ENCODE results near the gene ITPR2. TPM values are rescaled to one million over a fixed set of nuclear protein-coding genes. Genes with fewer than 3 reads are reported as not detected.
"Not testable (repeated sequence)": the region's sequence is repeated elsewhere in the genome, so short reads cannot be mapped to it uniquely, and the experiment has no call there.

Gene ITPR2
- total RNA-seq, 1 donor = 19.2 TPM

GRCh38 chr12:26608273-26608672 lies 224.7 kb downstream of the ITPR2 start:
- DNase-seq (ENCODE audit: insufficient read length, low spot score, missing footprints) = no peak
- Histone ChIP-seq H3K27me3 (ENCODE audit: insufficient read depth, low read length) (no peaks in the 10 kb centered on the region), H4K20me1 (ENCODE audit: insufficient read depth, low read length) (no peaks in the 10 kb centered on the region), H3K9me3 (ENCODE audit: low read depth, low read length) (no peaks in the 10 kb centered on the region), H3K36me3 (ENCODE audit: insufficient read depth, low read length) (no peaks in the 10 kb centered on the region), H2AFZ (ENCODE audit: low read length) (no peak overlapping the region), H3K4me2 (ENCODE audit: insufficient read depth, low read length) (no peak overlapping the region), H3K4me1 (ENCODE audit: insufficient read depth, low read length) (no peaks in the 10 kb centered on the region), H3K79me2 (ENCODE audit: insufficient read depth, low read length) (no peaks in the 10 kb centered on the region), H3K4me3 (ENCODE audit: insufficient read depth, low read length) (no peak overlapping the region), H3K27ac (ENCODE audit: low read depth, low read length) (no peak overlapping the region)
- no peak for TF ChIP-seq CTCF (IDR thresholded peaks at IDR 0.05; ENCODE audit: extremely low read depth, low read depth, low read length)

GRCh38 chr12:26606911-26607310 lies 226.1 kb downstream of the ITPR2 start:
- H3K36me3 ChIP-seq (ENCODE audit: insufficient read depth, low read length) = no peaks in the 10 kb centered on the region
- no peak for DNase-seq (ENCODE audit: insufficient read length, low spot score, missing footprints)
- H3K4me3 ChIP-seq (ENCODE audit: insufficient read depth, low read length) = no peak overlapping the region
- H3K4me2 ChIP-seq (ENCODE audit: insufficient read depth, low read length) = no peak overlapping the region
- H4K20me1 ChIP-seq (ENCODE audit: insufficient read depth, low read length) = no peaks in the 10 kb centered on the region
- H3K27me3 ChIP-seq (ENCODE audit: insufficient read depth, low read length) = no peaks in the 10 kb centered on the region
- no peak for TF ChIP-seq CTCF (IDR thresholded peaks at IDR 0.05; ENCODE audit: extremely low read depth, low read depth, low read length)
- H3K4me1 ChIP-seq (ENCODE audit: insufficient read depth, low read length) = no peaks in the 10 kb centered on the region
- no peak overlapping the region for H2AFZ ChIP-seq (ENCODE audit: low read length)
- no peak overlapping the region for H3K27ac ChIP-seq (ENCODE audit: low read depth, low read length)
- no peaks in the 10 kb centered on the region for H3K9me3 ChIP-seq (ENCODE audit: low read depth, low read length)
- H3K79me2 ChIP-seq (ENCODE audit: insufficient read depth, low read length) = no peaks in the 10 kb centered on the region

- H3K36me3 ChIP-seq (ENCODE audit: insufficient read depth, low read length); H3K4me1 ChIP-seq (ENCODE audit: insufficient read depth, low read length); H3K27me3 ChIP-seq (ENCODE audit: insufficient read depth, low read length); H3K9me3 ChIP-seq (ENCODE audit: low read depth, low read length); H2AFZ ChIP-seq (ENCODE audit: low read length); DNase-seq (ENCODE audit: insufficient read length, low spot score, missing footprints); H3K27ac ChIP-seq (ENCODE audit: low read depth, low read length); H3K4me3 ChIP-seq (ENCODE audit: insufficient read depth, low read length); H4K20me1 ChIP-seq (ENCODE audit: insufficient read depth, low read length); H3K4me2 ChIP-seq (ENCODE audit: insufficient read depth, low read length); H3K79me2 ChIP-seq (ENCODE audit: insufficient read depth, low read length): not testable (repeated sequence)
Measured at GRCh38 chr12:26604813-26605212, 228.2 kb downstream of the ITPR2 start.

GRCh38 chr12:26599096-26599695 lies 233.8 kb downstream of the ITPR2 start:
- no peak overlapping the region for H3K27ac ChIP-seq (ENCODE audit: low read depth, low read length)
- H4K20me1 ChIP-seq (ENCODE audit: insufficient read depth, low read length) = no peaks in the 10 kb centered on the region
- no peaks in the 10 kb centered on the region for H3K36me3 ChIP-seq (ENCODE audit: insufficient read depth, low read length)
- no peak overlapping the region for H2AFZ ChIP-seq (ENCODE audit: low read length)
- H3K4me2 ChIP-seq (ENCODE audit: insufficient read depth, low read length) = no peak overlapping the region
- H3K4me1 ChIP-seq (ENCODE audit: insufficient read depth, low read length) = peaks cover 8% of the 10 kb centered on the region
- no peaks in the 10 kb centered on the region for H3K79me2 ChIP-seq (ENCODE audit: insufficient read depth, low read length)
- no peak overlapping the region for H3K4me3 ChIP-seq (ENCODE audit: insufficient read depth, low read length)
- H3K9me3 ChIP-seq (ENCODE audit: low read depth, low read length) = no peaks in the 10 kb centered on the region
- no peaks in the 10 kb centered on the region for H3K27me3 ChIP-seq (ENCODE audit: insufficient read depth, low read length)
- DNase-seq (ENCODE audit: insufficient read length, low spot score, missing footprints) = no peak
- TF ChIP-seq CTCF (IDR thresholded peaks at IDR 0.05; ENCODE audit: extremely low read depth, low read depth, low read length) = no peak
